ELF-1 (cell line): ENCODE results near the gene EVI2B.
"Not testable (repeated sequence)": the region's sequence is repeated elsewhere in the genome, so short reads cannot be mapped to it uniquely, and the experiment has no call there.

Source experiments
- DNase-seq: peaks from one replicate; pipeline ENCODE4 v3.0.0-alpha.2; 2016; ENCODE audit warnings: low read depth, low spot score

EVI2B gene

GRCh38 chr17:31313982-31314781 lies at the start of gene EVI2B:
TSS of gene EVI2B (minus strand) at chr17:31314054. CDS start at chr17:31305609, 8,445 bp downstream.
- no peak for DNase-seq

GRCh38 chr17:31357839-31358394 lies 44.1 kb upstream of the EVI2B start:
- no peak for DNase-seq

- DNase-seq, result no peak
Measured at GRCh38 chr17:31357091-31357490, 43.2 kb upstream of the EVI2B start.

DNA sequence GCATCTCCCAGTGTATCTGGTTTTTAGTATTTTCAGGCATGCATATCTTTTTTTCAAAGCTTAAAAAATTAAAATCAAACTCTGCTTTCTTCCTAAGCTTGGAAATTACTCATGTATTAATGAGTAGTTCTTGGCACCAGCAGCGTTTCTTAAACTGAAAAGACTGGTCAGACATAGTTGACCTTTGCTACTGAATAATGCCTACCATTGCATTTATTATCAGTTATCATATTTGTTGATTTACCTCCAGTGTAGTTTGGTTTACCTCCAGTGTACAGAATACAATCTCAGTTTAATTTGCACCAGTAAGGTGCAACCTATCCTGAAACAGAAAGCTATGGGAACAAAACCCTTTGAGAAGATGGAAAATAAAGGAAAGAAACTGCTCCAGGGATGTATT lies 42.1 kb upstream of the EVI2B start:
- no peak for DNase-seq

DNA sequence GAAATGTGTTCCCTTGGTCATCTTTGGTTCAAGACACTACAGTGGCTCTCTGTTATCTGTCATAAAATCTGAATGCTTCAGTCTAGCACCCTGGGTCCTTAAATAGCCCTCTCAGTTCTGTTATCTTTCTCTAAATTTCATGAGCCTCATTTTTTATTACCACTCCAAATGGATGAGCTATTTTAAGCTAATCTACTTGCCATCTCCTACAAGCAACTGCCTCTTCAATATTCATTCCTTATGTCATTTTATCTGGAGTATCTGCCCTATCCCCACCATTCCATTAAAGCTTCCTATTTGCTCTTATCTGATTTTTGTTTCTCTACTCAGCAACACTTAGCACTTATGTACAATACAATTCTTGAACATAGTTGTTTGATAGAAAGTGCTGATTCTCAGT lies 35.6 kb upstream of the EVI2B start:
- DNase-seq, result no peak

GRCh38 chr17:31345191-31345747 lies 31.4 kb upstream of the EVI2B start:
- DNase-seq, result not testable (repeated sequence)

- DNase-seq, result no peak
Measured at GRCh38 chr17:31339906-31340661, 26.2 kb upstream of the EVI2B start.

DNA sequence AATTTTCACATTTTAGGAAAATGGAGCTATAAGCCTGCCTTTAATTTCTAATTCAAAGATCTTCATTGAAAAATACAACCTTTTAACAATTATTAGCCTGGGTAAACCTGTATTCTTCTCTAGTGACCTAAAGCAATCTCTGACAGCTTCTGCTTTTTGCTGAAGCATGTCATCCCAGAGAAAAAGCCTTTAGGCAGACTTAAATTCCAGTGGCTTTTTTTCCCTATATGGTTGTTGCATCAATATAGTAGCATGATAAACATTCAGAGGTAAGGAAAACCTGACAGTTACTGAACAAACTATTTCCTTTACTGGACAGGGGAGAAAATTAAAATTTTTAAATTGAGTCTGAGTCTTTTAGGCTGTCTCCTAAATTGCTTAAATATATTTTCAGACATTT lies 15.4 kb upstream of the EVI2B start:
- DNase-seq, result no peak

DNA sequence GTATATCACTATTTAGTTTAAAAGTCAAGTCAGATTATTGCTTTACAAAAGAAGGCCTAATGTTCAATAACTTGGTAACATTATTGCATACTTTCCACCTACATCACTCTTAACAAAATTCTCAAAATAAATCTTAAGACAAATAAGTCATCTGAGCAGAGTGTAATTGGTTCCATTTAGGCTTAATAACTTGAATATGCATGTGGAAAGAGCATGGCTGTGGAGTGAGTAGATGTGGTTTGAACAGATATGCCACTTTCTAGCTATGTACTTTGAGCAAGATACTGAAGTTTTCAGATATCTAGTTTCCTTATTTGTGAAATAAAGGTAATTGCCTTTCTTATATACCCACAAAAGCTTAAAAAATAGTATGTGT lies 14.3 kb upstream of the EVI2B start:
- DNase-seq, result no peak

- no peak for DNase-seq
Measured at GRCh38 chr17:31327534-31328159, 13.8 kb upstream of the EVI2B start.

GRCh38 chr17:31323551-31323950 lies 9.7 kb upstream of the EVI2B start:
- DNase-seq, result no peak

GRCh38 chr17:31321966-31322365 lies 8.1 kb upstream of the EVI2B start:
- no peak for DNase-seq

DNA sequence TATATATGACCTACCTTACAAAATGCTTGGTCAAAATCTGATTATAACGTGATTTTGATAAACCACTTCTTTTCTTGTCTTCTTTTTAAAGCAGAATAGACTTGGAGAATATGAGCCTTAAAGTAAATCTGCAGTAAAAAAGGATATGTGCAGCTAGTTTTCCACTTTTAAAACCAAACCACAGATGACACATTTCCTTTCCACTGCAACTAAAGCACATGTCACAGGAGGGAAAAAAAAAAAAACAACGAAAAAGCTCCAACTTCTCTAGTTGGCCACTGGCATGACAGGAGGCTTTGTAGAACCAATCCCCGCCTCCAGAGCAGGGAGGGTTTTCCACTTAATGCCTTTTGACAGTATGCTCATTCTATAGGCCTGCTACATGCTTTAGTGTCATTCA lies 7.6 kb upstream of the EVI2B start, which contains the start of gene EVI2A:
TSS of gene EVI2A (minus strand) at position 142 of the 400 bp plus-strand sequence. CDS start 2,609 bp downstream, outside the sequence.
- DNase-seq, result no peak

- DNase-seq, result no peak
Measured at GRCh38 chr17:31320791-31321190, 6.9 kb upstream of the EVI2B start.

- no peak for DNase-seq
Measured at GRCh38 chr17:31320241-31320640, 6.4 kb upstream of the EVI2B start.

DNA sequence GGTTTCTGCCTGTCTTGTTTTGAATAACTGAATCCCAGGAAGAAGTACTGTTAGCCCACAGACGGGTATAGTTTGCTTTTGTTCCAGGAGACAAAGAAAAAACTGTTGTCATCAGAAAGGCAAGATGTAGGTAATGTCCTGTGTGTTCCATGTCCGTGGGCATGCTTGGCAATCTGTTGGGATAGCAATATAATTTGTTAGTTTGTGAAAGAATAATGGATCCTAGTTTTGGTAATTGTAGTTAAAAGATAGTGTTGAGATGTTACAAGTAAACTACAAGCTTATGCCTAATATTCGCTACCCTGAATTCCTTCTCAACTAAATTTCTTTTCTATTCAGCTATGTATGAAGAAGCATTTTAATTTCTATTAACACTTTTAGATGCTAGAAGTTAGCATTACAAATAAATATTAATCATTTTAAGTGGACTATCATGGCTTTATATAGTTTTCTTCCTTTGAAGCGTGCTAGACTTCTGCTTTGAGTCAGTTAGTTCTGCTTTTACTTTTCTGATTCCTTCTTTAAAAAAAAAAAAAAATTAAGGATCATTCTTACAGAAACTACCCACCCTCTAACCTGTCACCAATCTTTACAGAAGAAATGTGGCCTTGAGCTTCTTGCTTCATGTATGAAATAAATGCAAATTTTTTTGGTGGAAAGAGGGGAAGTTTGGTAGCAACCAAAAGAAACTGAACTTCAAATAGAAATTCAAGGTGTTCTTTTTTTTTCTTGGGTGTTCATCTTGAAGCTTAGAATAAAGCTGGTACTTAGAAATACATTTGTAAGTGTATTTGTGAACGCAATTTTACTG lies 5.2 kb upstream of the EVI2B start:
- no peak for DNase-seq

DNA sequence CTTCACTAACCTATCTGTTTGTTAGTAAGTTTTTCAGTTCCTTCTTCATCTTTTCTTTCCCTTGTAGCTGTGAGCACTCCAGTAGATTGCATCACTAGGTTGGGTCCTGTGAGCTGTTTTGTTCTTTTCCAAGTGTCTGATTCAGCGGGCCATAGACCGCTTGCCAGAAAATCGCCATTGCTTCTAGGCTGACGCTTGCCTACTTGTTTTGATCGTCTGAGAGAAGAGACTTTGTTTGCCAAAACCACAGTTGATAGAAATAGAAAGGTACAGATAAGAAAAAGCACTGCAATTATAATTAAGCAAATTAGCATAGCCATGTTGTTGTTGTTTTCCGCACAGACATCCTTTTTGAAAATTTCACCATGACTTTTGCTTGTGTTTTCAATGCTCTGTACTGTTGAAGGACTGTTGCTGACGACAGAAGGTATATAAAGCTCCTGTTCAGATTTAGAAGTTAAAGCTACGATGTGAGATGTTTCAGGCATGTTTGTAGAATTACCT lies 4.5 kb upstream of the EVI2B start:
- peak; percentile 7 for DNase-seq

GRCh38 chr17:31314782-31315100 lies 887 bp upstream of the EVI2B start:
- DNase-seq, result no peak

DNA sequence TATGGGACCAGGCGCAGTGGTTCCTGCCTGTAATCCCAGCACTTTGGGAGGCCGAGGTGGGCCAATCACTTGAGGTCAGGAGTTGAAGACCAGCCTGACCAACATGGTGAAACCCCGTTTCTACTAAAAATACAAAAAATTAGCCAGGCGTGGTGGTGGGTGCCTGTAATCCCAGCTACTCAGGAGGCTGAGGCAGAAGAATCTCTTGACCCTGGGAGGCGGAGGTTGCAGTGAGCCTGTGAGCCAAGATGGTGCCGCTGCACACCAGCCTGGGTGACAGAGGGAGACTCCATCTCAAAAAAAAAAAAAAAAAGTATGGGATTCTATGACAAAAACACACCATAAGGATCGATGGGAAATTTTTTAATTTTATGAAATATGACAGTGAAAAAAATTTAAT lies 1.6 kb downstream of the EVI2B start:
- DNase-seq, result not testable (repeated sequence)

GRCh38 chr17:31311526-31311925 lies 2.3 kb downstream of the EVI2B start:
- no peak for DNase-seq

- no peak for DNase-seq
Measured at GRCh38 chr17:31310886-31311285, 3.0 kb downstream of the EVI2B start.
